H9 (cell line): Measurements from ENCODE around the gene FLOT2. TPM values are rescaled to one million over a fixed set of nuclear protein-coding genes. Genes with fewer than 3 reads are reported as not detected.

Experiments used
- DNase-seq: peaks from one replicate; pipeline ENCODE4 v3.0.0-alpha.2; 2017
- H2AFZ ChIP-seq: one replicate; pipeline ENCODE4 v1.6.1; 2013; ENCODE audit warnings: mild to moderate bottlenecking, low read length, control low read depth, moderate library complexity
- H2AK5ac ChIP-seq: 2 replicates; pipeline ENCODE4 v1.6.1; 2013; ENCODE audit warnings: low read length, control low read depth, mixed read lengths; ENCODE audit not compliant: insufficient read length
- H2BK120ac ChIP-seq: one replicate; pipeline ENCODE4 v1.6.1; 2013; ENCODE audit warnings: low read depth, mild to moderate bottlenecking, low read length, control low read depth, inconsistent platforms; ENCODE audit not compliant: poor library complexity, severe bottlenecking
- H2BK12ac ChIP-seq: 2 replicates; pipeline ENCODE4 v1.6.1; 2013; ENCODE audit warnings: low read length, control low read depth, mixed read lengths, low read depth; ENCODE audit not compliant: insufficient read length
- H2BK15ac ChIP-seq: 2 replicates; pipeline ENCODE4 v1.6.1; 2013; ENCODE audit warnings: low read depth, low read length, control low read depth
- H2BK20ac ChIP-seq: one replicate; pipeline ENCODE4 v1.6.1; 2013; ENCODE audit warnings: low read depth, mild to moderate bottlenecking, low read length, control low read depth, inconsistent platforms; ENCODE audit not compliant: poor library complexity, severe bottlenecking
- H2BK5ac ChIP-seq: 2 replicates; pipeline ENCODE4 v1.6.1; 2013; ENCODE audit warnings: low read length, control low read depth, mixed read lengths; ENCODE audit not compliant: insufficient read length
- H3K14ac ChIP-seq: 2 replicates; pipeline ENCODE4 v1.6.1; 2013; ENCODE audit warnings: low read length, control low read depth; ENCODE audit not compliant: insufficient read depth
- H3K18ac ChIP-seq: 2 replicates; pipeline ENCODE4 v1.6.1; 2013; ENCODE audit warnings: low read depth, mild to moderate bottlenecking, mixed read lengths, low read length, control low read depth; ENCODE audit not compliant: insufficient read length
- H3K23ac ChIP-seq: 2 replicates; pipeline ENCODE4 v1.6.1; 2013; ENCODE audit warnings: low read length, control low read depth, mixed read lengths, low read depth; ENCODE audit not compliant: insufficient read length
- H3K23me2 ChIP-seq: 2 replicates; pipeline ENCODE4 v1.6.1; 2013; ENCODE audit warnings: low read depth, mild to moderate bottlenecking, mixed read lengths, low read length, control low read depth; ENCODE audit not compliant: insufficient read length, poor library complexity, severe bottlenecking
- H3K27ac ChIP-seq: 2 replicates; pipeline ENCODE4 v1.5.1; 2013; ENCODE audit warnings: low read length, control low read depth, mixed read lengths, low read depth; ENCODE audit not compliant: insufficient read length
- H3K27me3 ChIP-seq: 2 replicates; pipeline ENCODE4 v1.6.1; 2013; ENCODE audit warnings: low read length, control low read depth, inconsistent platforms; ENCODE audit not compliant: insufficient read depth
- H3K4ac ChIP-seq: 2 replicates; pipeline ENCODE4 v1.6.1; 2013; ENCODE audit warnings: low read depth, mild to moderate bottlenecking, control low read depth, inconsistent platforms, low read length, moderate library complexity
- H3K4me1 ChIP-seq: 2 replicates; pipeline ENCODE4 v1.6.1; 2013; ENCODE audit warnings: low read length, control low read depth, inconsistent platforms; ENCODE audit not compliant: insufficient read depth
- H3K4me2 ChIP-seq: 2 replicates; pipeline ENCODE4 v1.6.1; 2013; ENCODE audit warnings: low read length, control low read depth, mixed read lengths; ENCODE audit not compliant: insufficient read length, insufficient read depth
- H3K56ac ChIP-seq: 2 replicates; pipeline ENCODE4 v1.6.1; 2013; ENCODE audit warnings: low read depth, mild to moderate bottlenecking, mixed read lengths, low read length, control low read depth; ENCODE audit not compliant: insufficient read length
- H3K79me1 ChIP-seq: 2 replicates; pipeline ENCODE4 v1.6.1; 2013; ENCODE audit warnings: low read depth, mild to moderate bottlenecking, moderate library complexity, low read length, control low read depth, inconsistent platforms; ENCODE audit not compliant: insufficient read depth, poor library complexity, severe bottlenecking
- H3K79me2 ChIP-seq: 2 replicates; pipeline ENCODE4 v1.6.1; 2013; ENCODE audit warnings: low read length, control low read depth, inconsistent platforms; ENCODE audit not compliant: insufficient read depth
- H3K9ac ChIP-seq: 2 replicates; pipeline ENCODE4 v1.6.1; 2013; ENCODE audit warnings: low read length, control low read depth, mixed read lengths; ENCODE audit not compliant: insufficient read length; ENCODE audit errors: extremely low read depth
- H3K9me3 ChIP-seq: one replicate; pipeline ENCODE4 v1.6.1; 2013; ENCODE audit warnings: low read depth, low read length, inconsistent platforms; ENCODE audit not compliant: control insufficient read depth
- H3T11ph ChIP-seq: one replicate; pipeline ENCODE4 v1.6.1; 2013; ENCODE audit warnings: mild to moderate bottlenecking, low read length, control low read depth, inconsistent platforms
- H4K20me1 ChIP-seq: one replicate; pipeline ENCODE4 v1.6.1; 2013; ENCODE audit not compliant: control insufficient read depth, insufficient read length, insufficient read depth
- H4K5ac ChIP-seq: 2 replicates; pipeline ENCODE4 v1.6.1; 2013; ENCODE audit warnings: low read depth, mild to moderate bottlenecking, mixed read lengths, low read length, control low read depth; ENCODE audit not compliant: insufficient read length
- H4K8ac ChIP-seq: replicated peaks from 2 replicates; pipeline ENCODE4 v1.6.1; 2013; ENCODE audit warnings: low read length, control low read depth, mixed read lengths, low read depth; ENCODE audit not compliant: insufficient read length
- H4K91ac ChIP-seq: 2 replicates; pipeline ENCODE4 v1.6.1; 2013; ENCODE audit warnings: low read depth, mild to moderate bottlenecking, moderate library complexity, mixed read lengths, low read length, control low read depth; ENCODE audit not compliant: insufficient read length
- H3K27ac Mint-ChIP-seq, 3 experiments: 2 replicates in 2 of 3; 3 replicates in 1 of 3; pipeline ENCODE4 v1.8.0; 2020 to 2021; ENCODE audit warnings: mixed read lengths in 3 of 3, mild to moderate bottlenecking in 1 of 3, moderate library complexity in 1 of 3
- H3K27me3 Mint-ChIP-seq: 2 replicates; pipeline ENCODE4 v1.8.0; 2021; ENCODE audit warnings: low read depth, mild to moderate bottlenecking, moderate library complexity, mixed read lengths
- H3K36me3 Mint-ChIP-seq, 3 experiments: 2 replicates in 2 of 3; 3 replicates in 1 of 3; pipeline ENCODE4 v1.8.0; 2020 to 2021; ENCODE audit warnings: low read depth in 3 of 3, mixed read lengths in 3 of 3; ENCODE audit not compliant: insufficient read depth in 1 of 3
- H3K4me1 Mint-ChIP-seq, 2 experiments: 2 replicates each; pipeline ENCODE4 v1.8.0; 2020; ENCODE audit warnings: mixed read lengths in 2 of 2
- H3K4me3 Mint-ChIP-seq, 2 experiments: 2 replicates in 1 of 2; 3 replicates in 1 of 2; pipeline ENCODE4 v1.8.0; 2020 to 2021; ENCODE audit warnings: mild to moderate bottlenecking in 2 of 2, mixed read lengths in 2 of 2, moderate library complexity in 1 of 2
- H3K9me3 Mint-ChIP-seq, 2 experiments: 2 replicates in 1 of 2; 3 replicates in 1 of 2; pipeline ENCODE4 v1.8.0; 2020; ENCODE audit warnings: mild to moderate bottlenecking in 2 of 2, mixed read lengths in 2 of 2, moderate library complexity in 1 of 2
- WGBS: extraction: QIAGEN DNeasy Blood & Tissue Kit; methylation state at CpG from one replicate; pipeline ENCODE4 v1.1.7; 2013; ENCODE audit warnings: missing lambda C conversion rate, low lambda C conversion rate, mixed read lengths; ENCODE audit not compliant: insufficient read length; ENCODE audit errors: extremely low coverage; 5-methylcytosine and 5-hydroxymethylcytosine counted together
- total RNA-seq: library from RNA; stranded (reverse); gene quantifications from 2 replicates; pipeline ENCODE4 v1.2.1, GENCODE V29; 2021
- TF ChIP-seq, protein P1 (sequence below): fragments of 200-600 bp; sonication (generic); conservative IDR thresholded peaks from 3 replicates; pipeline ENCODE4 v1.8.0; 2021; ENCODE audit warnings: antibody characterized with exemption, mild to moderate bottlenecking

Gene FLOT2
- total RNA-seq, 1 experiment from 2014 or later, result 173 TPM

DNA sequence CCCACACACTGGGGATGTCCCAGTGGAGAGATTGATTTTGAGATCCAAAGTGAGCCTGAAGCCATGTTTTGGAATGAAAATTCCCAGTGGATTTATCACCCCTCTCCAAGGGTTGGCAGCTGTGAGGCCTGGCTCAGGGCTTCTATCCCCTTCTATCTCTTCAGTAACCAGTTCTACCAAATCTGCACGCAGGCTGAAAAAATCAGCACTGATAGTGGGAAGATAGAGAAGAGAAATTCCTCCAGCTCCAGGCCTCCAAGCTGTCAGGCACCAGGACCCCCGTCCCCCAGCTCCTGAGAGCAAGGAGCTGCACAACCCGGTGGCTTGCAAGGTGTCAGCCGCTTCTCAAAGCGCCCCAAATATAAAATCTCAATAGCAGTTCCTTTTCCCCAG is 1.0 kb downstream of the FLOT2 start:
- no peak for DNase-seq
- TF ChIP-seq, protein P1, sequence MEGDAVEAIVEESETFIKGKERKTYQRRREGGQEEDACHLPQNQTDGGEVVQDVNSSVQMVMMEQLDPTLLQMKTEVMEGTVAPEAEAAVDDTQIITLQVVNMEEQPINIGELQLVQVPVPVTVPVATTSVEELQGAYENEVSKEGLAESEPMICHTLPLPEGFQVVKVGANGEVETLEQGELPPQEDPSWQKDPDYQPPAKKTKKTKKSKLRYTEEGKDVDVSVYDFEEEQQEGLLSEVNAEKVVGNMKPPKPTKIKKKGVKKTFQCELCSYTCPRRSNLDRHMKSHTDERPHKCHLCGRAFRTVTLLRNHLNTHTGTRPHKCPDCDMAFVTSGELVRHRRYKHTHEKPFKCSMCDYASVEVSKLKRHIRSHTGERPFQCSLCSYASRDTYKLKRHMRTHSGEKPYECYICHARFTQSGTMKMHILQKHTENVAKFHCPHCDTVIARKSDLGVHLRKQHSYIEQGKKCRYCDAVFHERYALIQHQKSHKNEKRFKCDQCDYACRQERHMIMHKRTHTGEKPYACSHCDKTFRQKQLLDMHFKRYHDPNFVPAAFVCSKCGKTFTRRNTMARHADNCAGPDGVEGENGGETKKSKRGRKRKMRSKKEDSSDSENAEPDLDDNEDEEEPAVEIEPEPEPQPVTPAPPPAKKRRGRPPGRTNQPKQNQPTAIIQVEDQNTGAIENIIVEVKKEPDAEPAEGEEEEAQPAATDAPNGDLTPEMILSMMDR, result no peak
- Histone ChIP-seq H3K9me3 (no peaks in the 10 kb centered on the region), H2AK5ac (no peak overlapping the region), H3K56ac (no peak overlapping the region), H3K4me1 (peaks cover 9% of the 10 kb centered on the region), H3K27ac (no peak overlapping the region), H3T11ph (no peak overlapping the region), H3K23me2 (peaks cover 6% of the 10 kb centered on the region), H3K4me2 (peak overlapping the region; percentile 63), H3K79me2 (peaks cover 4% of the 10 kb centered on the region; the same call in 1 of the 2 replicates), H4K20me1 (no peaks in the 10 kb centered on the region), H3K27me3 (0 out of 2 replicates have a peak, but pooled peaks cover 3% of the 10 kb centered on the region), H2BK12ac (no peak overlapping the region), H3K18ac (no peak overlapping the region), H2BK15ac (no peak overlapping the region), H4K8ac (no peak overlapping the region), H3K4ac (no peak overlapping the region), H3K79me1 (peaks cover 4% of the 10 kb centered on the region), H4K5ac (no peak overlapping the region), H2BK5ac (no peak overlapping the region), H3K14ac (no peak overlapping the region), H3K9ac (peak overlapping the region; percentile 60), H4K91ac (no peak overlapping the region), H2BK20ac (no peak overlapping the region), H2AFZ (no peak overlapping the region), H3K23ac (no peak overlapping the region), H2BK120ac (no peak overlapping the region)
- Mint-ChIP-seq H3K4me3 (peak overlapping the region; percentile 93 to 96), H3K36me3 (peaks cover 23 to 34% (median 23%) of the 10 kb centered on the region in 3 experiments; a peak in 6 of 7 replicates), H3K27ac (peak overlapping the region; percentile 52 to 96 (median 78); a peak in 4 of 7 replicates), H3K4me1 (peaks cover 19 to 22% of the 10 kb centered on the region in 2 experiments), H3K9me3 (no peaks in the 10 kb centered on the region), H3K27me3 (no peaks in the 10 kb centered on the region; the same call in 1 of the 2 replicates)
- WGBS, result no CpG with 5 or more reads among the region's 5 CpGs
